Tibial artery (tissue), 4 donors: ENCODE measurements around the gene HELZ2.

Experiments used
- DNase-seq, 2 donors: peaks; one replicate each; pipeline ENCODE4 v3.0.0-alpha.2; 2019
- H3K27ac ChIP-seq, 2 donors: fragments of 200-600 bp; sonication (generic) in 1 of 2; 1 replicate in 1 of 2; 2 replicates in 1 of 2; pipeline ENCODE4 v1.5.1; 2018 to 2019; ENCODE audit warnings: mild to moderate bottlenecking in 1 of 2
- H3K27me3 ChIP-seq, 2 donors: fragments of 200-600 bp; sonication (generic) in 1 of 2; one replicate each; pipeline versions ENCODE4 v1.5.1 to v1.6.0; 2016 to 2019
- H3K36me3 ChIP-seq, 3 donors: fragments of 200-600 bp; sonication (generic) in 2 of 3; one replicate each; pipeline ENCODE4 v1.5.1; 2016 to 2019; ENCODE audit warnings: mild to moderate bottlenecking in 2 of 3
- H3K4me1 ChIP-seq, 4 donors: fragments of 200-600 bp; sonication (generic) in 2 of 4; 1 replicate in 3 of 4; 2 replicates in 1 of 4; pipeline ENCODE4 v1.5.1; 2016 to 2019
- H3K4me3 ChIP-seq, 2 donors: fragments of 200-600 bp; sonication (generic) in 1 of 2; 1 replicate in 1 of 2; 2 replicates in 1 of 2; pipeline ENCODE4 v1.5.1; 2018 to 2019; ENCODE audit warnings: mild to moderate bottlenecking in 2 of 2
- H3K9me3 ChIP-seq, 3 donors: fragments of 200-600 bp; sonication (generic) in 1 of 3; one replicate each; pipeline ENCODE4 v1.5.1; 2016 to 2019
- intact Hi-C: fragments of 100-400 bp; cut with DNase I; formaldehyde crosslinking; loops from one replicate; pipeline ENCODE4 v1.15.0; 2023; ENCODE audit warnings: low total_unique reads
- TF ChIP-seq, protein P1 (sequence below), 2 experiments: fragments of 200-600 bp in 1 of 2; fragments of 450-650 bp in 1 of 2; IDR thresholded peaks; one replicate each; pipeline ENCODE4 v1.5.1; 2017 to 2019; ENCODE audit warnings: antibody characterized with exemption in 2 of 2, mild to moderate bottlenecking in 1 of 2, moderate library complexity in 1 of 2

The HELZ2 gene

DNA sequence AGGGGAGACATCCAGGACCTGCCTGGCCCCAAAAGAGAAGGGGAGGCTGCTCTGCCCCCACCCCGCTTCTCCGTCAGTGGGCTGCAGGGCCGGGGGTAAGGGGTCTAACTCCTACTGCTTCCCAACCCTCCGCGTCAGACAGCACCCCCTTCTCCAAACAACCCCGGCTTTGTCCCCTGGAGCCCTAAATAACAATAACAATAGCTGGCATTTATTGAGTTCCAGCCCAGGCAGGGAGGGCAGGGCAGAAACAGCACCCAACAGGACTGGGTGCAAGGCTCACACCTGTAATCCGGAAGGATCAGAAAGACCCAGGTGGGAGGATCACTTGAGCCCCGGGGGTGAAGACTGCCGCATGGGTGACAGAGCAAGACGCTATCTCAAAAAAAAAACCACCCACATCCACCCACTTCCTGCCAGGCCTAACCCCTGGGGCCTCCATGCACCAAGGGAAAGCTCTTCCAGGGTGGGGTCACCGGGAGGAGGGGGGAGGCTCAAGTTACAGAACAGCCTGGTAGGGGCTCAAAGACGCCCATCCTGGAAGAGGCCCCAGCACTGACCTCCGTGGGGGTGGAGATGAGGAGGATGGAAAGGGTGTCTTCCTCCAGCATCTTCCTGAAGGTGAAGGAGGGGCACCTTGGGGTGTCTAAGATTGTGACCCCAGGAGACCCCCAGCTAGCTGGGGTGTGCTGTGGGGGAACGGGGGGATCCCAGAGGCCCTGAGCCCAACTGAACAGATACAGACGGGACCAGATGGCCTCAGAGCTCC lies 21.4 kb downstream of the HELZ2 start:
- TF ChIP-seq, protein P1, sequence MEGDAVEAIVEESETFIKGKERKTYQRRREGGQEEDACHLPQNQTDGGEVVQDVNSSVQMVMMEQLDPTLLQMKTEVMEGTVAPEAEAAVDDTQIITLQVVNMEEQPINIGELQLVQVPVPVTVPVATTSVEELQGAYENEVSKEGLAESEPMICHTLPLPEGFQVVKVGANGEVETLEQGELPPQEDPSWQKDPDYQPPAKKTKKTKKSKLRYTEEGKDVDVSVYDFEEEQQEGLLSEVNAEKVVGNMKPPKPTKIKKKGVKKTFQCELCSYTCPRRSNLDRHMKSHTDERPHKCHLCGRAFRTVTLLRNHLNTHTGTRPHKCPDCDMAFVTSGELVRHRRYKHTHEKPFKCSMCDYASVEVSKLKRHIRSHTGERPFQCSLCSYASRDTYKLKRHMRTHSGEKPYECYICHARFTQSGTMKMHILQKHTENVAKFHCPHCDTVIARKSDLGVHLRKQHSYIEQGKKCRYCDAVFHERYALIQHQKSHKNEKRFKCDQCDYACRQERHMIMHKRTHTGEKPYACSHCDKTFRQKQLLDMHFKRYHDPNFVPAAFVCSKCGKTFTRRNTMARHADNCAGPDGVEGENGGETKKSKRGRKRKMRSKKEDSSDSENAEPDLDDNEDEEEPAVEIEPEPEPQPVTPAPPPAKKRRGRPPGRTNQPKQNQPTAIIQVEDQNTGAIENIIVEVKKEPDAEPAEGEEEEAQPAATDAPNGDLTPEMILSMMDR (IDR thresholded peaks at IDR 0.05), result no peak
- intact Hi-C loops, result no loop called here
- no peaks in the 10 kb centered on the region for H3K9me3 ChIP-seq
- H3K36me3 ChIP-seq, result no peaks in the 10 kb centered on the region
- H3K4me3 ChIP-seq, result no peak overlapping the region
- no peak overlapping the region for H3K27ac ChIP-seq
- H3K27me3 ChIP-seq, result peaks cover 0 to 59% of the 10 kb centered on the region in 2 donors
- no peak for DNase-seq
- peaks cover 0 to 15% (median 9%) of the 10 kb centered on the region in 4 donors for H3K4me1 ChIP-seq

DNA sequence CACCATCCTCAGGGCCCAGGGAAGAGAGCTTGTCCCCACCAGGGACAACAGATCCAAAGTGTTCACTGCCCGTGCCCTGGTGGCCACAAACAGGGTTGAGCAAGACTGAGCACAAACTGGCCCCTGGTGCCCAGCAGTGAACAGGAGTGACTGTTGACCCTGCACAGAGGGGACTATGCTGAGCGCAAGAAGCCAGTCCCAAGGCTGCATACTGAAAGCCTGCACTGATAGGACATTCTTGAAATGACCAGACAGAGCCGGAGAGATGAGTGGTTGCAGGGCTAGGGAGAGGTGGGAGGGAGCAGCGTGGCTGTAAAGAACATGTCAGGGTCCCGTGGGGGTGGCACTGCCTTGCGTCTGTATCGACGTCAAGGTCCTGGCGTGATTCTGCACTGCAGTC lies 23.0 kb downstream of the HELZ2 start:
- Histone ChIP-seq H3K4me1 (peaks cover 0 to 19% (median 9%) of the 10 kb centered on the region in 4 donors), H3K36me3 (no peaks in the 10 kb centered on the region), H3K27me3 (peaks cover 0 to 75% of the 10 kb centered on the region in 2 donors), H3K9me3 (no peaks in the 10 kb centered on the region), H3K27ac (no peak overlapping the region), H3K4me3 (no peak overlapping the region)
- DNase-seq, result no peak
- intact Hi-C loops, result no loop called here
- TF ChIP-seq, protein P1 (IDR thresholded peaks at IDR 0.05), result no peak

DNA sequence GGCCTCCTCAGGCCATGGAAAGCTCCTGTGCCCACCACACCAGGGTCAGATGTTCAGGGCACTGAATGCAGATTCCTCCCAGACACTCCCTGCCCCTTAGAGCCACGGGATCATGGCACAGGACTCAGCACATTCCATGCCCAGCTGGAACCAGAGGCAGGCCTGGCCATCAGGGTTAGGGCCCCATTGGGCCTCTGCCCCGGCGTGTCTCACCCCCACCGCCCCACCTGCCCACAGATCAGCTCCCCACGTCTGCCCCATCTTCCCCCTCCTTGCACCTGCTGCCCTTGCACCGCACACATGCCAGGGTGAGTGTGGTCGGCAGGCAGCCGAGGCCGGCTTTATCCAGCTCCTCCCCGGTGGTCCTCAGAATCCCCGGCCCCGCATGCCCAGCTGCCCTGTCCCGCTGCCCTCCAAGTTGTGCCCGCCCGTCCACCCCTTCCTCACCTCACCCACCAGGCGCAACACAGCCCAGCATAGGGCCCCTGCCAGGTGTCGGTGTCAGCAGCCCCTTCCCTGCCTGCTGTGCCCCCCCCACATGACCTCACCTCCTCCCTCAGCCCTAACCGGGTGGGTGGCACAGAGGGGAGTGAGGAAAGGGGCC lies 24.3 kb downstream of the HELZ2 start:
- H3K4me3 ChIP-seq, result no peak overlapping the region
- H3K4me1 ChIP-seq, result peaks cover 0 to 19% (median 9%) of the 10 kb centered on the region in 4 donors
- intact Hi-C loops, result loop anchor here (5.0 kb wide), 1 partner anchor 238 kb away; no protein-coding TSS in a partner anchor
- no peak for DNase-seq
- H3K27ac ChIP-seq, result no peak overlapping the region
- no peaks in the 10 kb centered on the region for H3K9me3 ChIP-seq
- H3K36me3 ChIP-seq, result no peaks in the 10 kb centered on the region
- H3K27me3 ChIP-seq, result peaks cover 0 to 84% of the 10 kb centered on the region in 2 donors
- TF ChIP-seq, protein P1 (IDR thresholded peaks at IDR 0.05), result no peak

DNA sequence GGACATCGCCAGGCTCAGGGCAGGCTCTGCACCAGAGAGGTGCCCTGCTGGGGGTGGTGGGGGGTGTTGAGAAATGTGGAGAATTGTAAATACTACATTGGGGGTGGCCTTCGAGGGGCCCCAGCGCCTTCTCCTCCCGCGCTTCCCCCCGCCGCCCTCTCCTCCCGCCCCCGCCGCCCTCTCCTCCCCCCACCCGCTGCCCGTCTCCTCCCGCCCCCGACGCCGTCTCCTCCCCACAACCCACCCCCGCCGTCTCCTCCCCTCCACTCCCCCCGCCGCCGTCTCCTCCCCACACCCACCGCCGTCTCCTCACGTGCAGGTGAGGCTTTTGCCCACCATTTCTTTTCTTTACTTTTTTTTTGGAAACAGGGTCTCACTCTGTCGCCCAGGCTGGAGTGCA lies 25.0 kb downstream of the HELZ2 start:
- TF ChIP-seq, protein P1 (IDR thresholded peaks at IDR 0.05), result no peak
- H3K36me3 ChIP-seq, result no peaks in the 10 kb centered on the region
- H3K4me1 ChIP-seq, result peaks cover 0 to 14% (median 6%) of the 10 kb centered on the region in 4 donors
- no peak for DNase-seq
- H3K27ac ChIP-seq, result no peak overlapping the region
- intact Hi-C loops, result loop anchor here (5.0 kb wide), 1 partner anchor 238 kb away; no protein-coding TSS in a partner anchor
- H3K4me3 ChIP-seq, result no peak overlapping the region
- no peaks in the 10 kb centered on the region for H3K9me3 ChIP-seq
- peaks cover 0 to 86% of the 10 kb centered on the region in 2 donors for H3K27me3 ChIP-seq

DNA sequence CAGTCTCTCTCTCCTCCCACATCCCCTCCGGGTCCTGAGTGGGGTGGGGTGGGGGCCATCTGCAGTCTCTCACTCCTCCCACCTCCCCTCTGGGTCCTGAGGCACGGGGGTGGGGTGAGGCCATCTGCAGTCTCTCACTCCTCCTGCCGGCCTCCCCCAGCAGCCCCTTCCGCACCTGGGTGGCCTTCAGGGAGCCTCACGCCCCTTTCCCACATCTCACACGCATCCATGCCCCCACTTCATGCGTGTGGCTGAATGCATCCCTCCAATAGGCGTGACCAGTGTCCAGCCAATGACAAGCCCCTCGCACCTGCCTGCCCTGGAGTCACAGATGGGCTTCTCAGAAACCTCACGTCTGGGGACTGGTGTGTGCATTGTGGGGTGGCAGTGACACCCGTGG lies 25.5 kb downstream of the HELZ2 start:
- no peak overlapping the region for H3K4me3 ChIP-seq
- no peaks in the 10 kb centered on the region for H3K9me3 ChIP-seq
- intact Hi-C loops, result loop anchor here (5.0 kb wide), 1 partner anchor 239 kb away; no protein-coding TSS in a partner anchor
- peaks cover 0 to 9% (median 2%) of the 10 kb centered on the region in 4 donors for H3K4me1 ChIP-seq
- TF ChIP-seq, protein P1 (IDR thresholded peaks at IDR 0.05), result no peak
- no peaks in the 10 kb centered on the region for H3K36me3 ChIP-seq
- DNase-seq, result no peak
- no peak overlapping the region for H3K27ac ChIP-seq
- peaks cover 0 to 83% of the 10 kb centered on the region in 2 donors for H3K27me3 ChIP-seq
